ENCODE measurements around the gene PXK. TPM values are rescaled to one million over a fixed set of nuclear protein-coding genes. Genes with fewer than 3 reads are reported as not detected.

PXK gene
- total and polyA plus RNA-seq, 10 of the 15 experiments (the other 5 are each of a cell fraction or from before 2014, with no cell fraction given): 8.4 to 38.0 (median 27.6) TPM

- TF ChIP-seq REST (IDR thresholded peaks at IDR 0.05; ENCODE audit: low read depth, low read length) (no peak), SMAD1 (IDR thresholded peaks at IDR 0.05; ENCODE audit: low read depth, partially characterized antibody) (no peak), RFX5 (IDR thresholded peaks at IDR 0.05; ENCODE audit: low read depth, low read length) (no peak), HDGF (IDR thresholded peaks at IDR 0.05) (no peak), CBX5 (IDR thresholded peaks at IDR 0.05; ENCODE audit: low read depth) (no peak), ATF7 (IDR thresholded peaks at IDR 0.05; ENCODE audit: low read depth) (no peak), SUZ12 (IDR thresholded peaks at IDR 0.05; ENCODE audit: unreplicated experiment) (no peak), BRCA1 (IDR thresholded peaks at IDR 0.05; ENCODE audit: low read depth, low read length) (no peak), E2F4 (IDR thresholded peaks at IDR 0.05; ENCODE audit: low read depth, low read length) (no peak), IKZF2 (IDR thresholded peaks at IDR 0.05) (no peak), NBN (IDR thresholded peaks at IDR 0.05) (no peak), ZNF274 (IDR thresholded peaks at IDR 0.05; ENCODE audit: insufficient read depth, insufficient read length) (no peak)
These were observed 79.4 kb downstream of the PXK start (continued) for GRCh38 chr3:58411851-58412830.
